Superior temporal gyrus (tissue), 1 donor: ENCODE data around the gene ZBTB16.
A peak's percentile ranks its signal among the peaks of the same experiment; 100 is the strongest.

Experiments
- DNase-seq: peaks from one replicate; pipeline ENCODE4 v3.0.0-alpha.2; 2016; ENCODE audit errors: extremely low spot score

ZBTB16 gene

GRCh38 chr11:114106986-114107385 is 47.5 kb downstream of the ZBTB16 start:
- DNase-seq, result no peak

- DNase-seq, result no peak
Observed at GRCh38 chr11:114108501-114109205, 49.1 kb downstream of the ZBTB16 start.

- DNase-seq, result no peak
Observed at GRCh38 chr11:114109206-114110090, 49.9 kb downstream of the ZBTB16 start.

- no peak for DNase-seq
Observed at GRCh38 chr11:114110123-114110522, 50.6 kb downstream of the ZBTB16 start.

- peak; percentile 72 for DNase-seq
Observed at GRCh38 chr11:114110952-114111947, 51.7 kb downstream of the ZBTB16 start.

- DNase-seq, result no peak
Observed at GRCh38 chr11:114115451-114115928, 56.0 kb downstream of the ZBTB16 start.

GRCh38 chr11:114116357-114116756 is 56.8 kb downstream of the ZBTB16 start:
- DNase-seq, result no peak

- DNase-seq, result no peak
Observed at GRCh38 chr11:114116800-114117199, 57.3 kb downstream of the ZBTB16 start.

- no peak for DNase-seq
Observed at GRCh38 chr11:114120606-114121005, 61.1 kb downstream of the ZBTB16 start.

- no peak for DNase-seq
Observed at GRCh38 chr11:114121138-114121537, 61.6 kb downstream of the ZBTB16 start.

- DNase-seq, result no peak
Observed at GRCh38 chr11:114121804-114122504, 62.4 kb downstream of the ZBTB16 start.

- DNase-seq, result no peak
Observed at GRCh38 chr11:114122686-114123085, 63.2 kb downstream of the ZBTB16 start.

GRCh38 chr11:114123692-114124330 is 64.3 kb downstream of the ZBTB16 start:
- DNase-seq, result no peak

GRCh38 chr11:114124601-114125144 is 65.2 kb downstream of the ZBTB16 start:
- DNase-seq, result no peak

- no peak for DNase-seq
Observed at GRCh38 chr11:114125531-114125930, 66.0 kb downstream of the ZBTB16 start.

- DNase-seq, result no peak
Observed at GRCh38 chr11:114125959-114126358, 66.4 kb downstream of the ZBTB16 start.

GRCh38 chr11:114128399-114128798 is 68.9 kb downstream of the ZBTB16 start:
- DNase-seq, result no peak

GRCh38 chr11:114129142-114129541 is 69.6 kb downstream of the ZBTB16 start:
- peak; percentile 22 for DNase-seq

GRCh38 chr11:114129699-114130098 is 70.2 kb downstream of the ZBTB16 start:
- DNase-seq, result peak; percentile 33

GRCh38 chr11:114130115-114130576 is 70.6 kb downstream of the ZBTB16 start:
- DNase-seq, result no peak
